CD4-positive, alpha-beta T cell (primary cell): ENCODE data around the gene RIOK2. TPM values are rescaled to one million over a fixed set of nuclear protein-coding genes. Genes with fewer than 3 reads are reported as not detected.

Experiments used
- ATAC-seq: fragments of 200-7000 bp; cut with Tn5 transposase; one replicate; pipeline ENCODE4 v1.10.0; 2022; ENCODE audit warnings: mild to moderate bottlenecking; ENCODE audit not compliant: poor library complexity
- CTCF ChIA-PET: fragments of 350-600 bp; sonication (Branson Sonifier 250); formaldehyde crosslinking; loops from one replicate; lab custom pipeline; 2021; ENCODE audit warnings: antibody characterized with exemption, inconsistent platforms; lab: Charles Lee
- POLR2A ChIA-PET: fragments of 350-600 bp; sonication (Branson Sonifier 250); formaldehyde crosslinking; loops from one replicate; lab custom pipeline; 2021; ENCODE audit warnings: antibody characterized with exemption, inconsistent platforms; lab: Charles Lee
- DNase-seq, 14 experiments: peaks; one replicate each; pipeline ENCODE4 v3.0.0-alpha.2; 2013 to 2020; ENCODE audit warnings: mixed read lengths in 2 of 14
- H3K27ac ChIP-seq, 2 donors: one replicate each; pipeline versions ENCODE4 v1.5.1 to v1.7.0; 2013; ENCODE audit warnings: low read length in 2 of 2, low read depth in 1 of 2, mild to moderate bottlenecking in 1 of 2
- H3K27me3 ChIP-seq, 2 experiments: 1 replicate in 1 of 2; 2 replicates in 1 of 2; pipeline versions ENCODE4 v1.6.1 to v1.7.0; 2013; ENCODE audit warnings: low read length in 2 of 2, control low read depth in 1 of 2, mild to moderate bottlenecking in 1 of 2, moderate library complexity in 1 of 2; ENCODE audit not compliant: insufficient read depth in 2 of 2, control insufficient read depth in 1 of 2
- H3K36me3 ChIP-seq: one replicate; pipeline ENCODE4 v1.6.1; 2013; ENCODE audit warnings: low read length, control low read depth; ENCODE audit not compliant: insufficient read depth
- H3K4me1 ChIP-seq: one replicate; pipeline ENCODE4 v1.6.1; 2013; ENCODE audit warnings: low read length, control low read depth; ENCODE audit not compliant: insufficient read depth
- H3K4me3 ChIP-seq: one replicate; pipeline ENCODE4 v1.5.1; 2013; ENCODE audit warnings: mild to moderate bottlenecking, low read length, moderate library complexity
- H3K9me3 ChIP-seq, 2 experiments: 1 replicate in 1 of 2; 2 replicates in 1 of 2; pipeline versions ENCODE4 v1.6.1 to v1.7.0; 2013; ENCODE audit warnings: low read length in 2 of 2, mild to moderate bottlenecking in 2 of 2, control low read depth in 1 of 2, moderate library complexity in 1 of 2; ENCODE audit not compliant: control insufficient read depth in 1 of 2, insufficient read depth in 1 of 2
- H3K27ac Mint-ChIP-seq: one replicate; pipeline ENCODE4 v1.8.0; 2020; ENCODE audit warnings: mixed read lengths
- H3K27me3 Mint-ChIP-seq: one replicate; pipeline ENCODE4 v1.8.0; 2021; ENCODE audit warnings: mixed read lengths
- H3K36me3 Mint-ChIP-seq: one replicate; pipeline ENCODE4 v1.8.0; 2021; ENCODE audit warnings: low read depth, mixed read lengths
- H3K4me1 Mint-ChIP-seq: one replicate; pipeline ENCODE4 v1.8.0; 2021; ENCODE audit warnings: low read depth, mixed read lengths
- H3K4me3 Mint-ChIP-seq: one replicate; pipeline ENCODE4 v1.8.0; 2020; ENCODE audit warnings: mild to moderate bottlenecking, mixed read lengths
- H3K9me3 Mint-ChIP-seq: one replicate; pipeline ENCODE4 v1.8.0; 2020; ENCODE audit warnings: mixed read lengths
- CTCF ChIP-seq: fragments of 200-600 bp; IDR thresholded peaks from one replicate; pipeline ENCODE4 v1.8.0; 2022; ENCODE audit warnings: antibody characterized with exemption, mild to moderate bottlenecking
- intact Hi-C, 2 experiments: fragments of 100-400 bp; cut with DNase I in 1 of 2; cut with micrococcal nuclease in 1 of 2; formaldehyde crosslinking; loops; one replicate each; pipeline versions ENCODE4 v1.15.1 to v1.9.0; 2023 to 2025; cut with DNase I, micrococcal nuclease
- total RNA-seq, 174 experiments: library from RNA in 2 of 174; stranded (reverse) in 2 of 174; gene quantifications; one replicate each; pipeline ENCODE4 v1.2.3 and lab custom pipeline; 2021 to 2026

RIOK2 gene
- total RNA-seq, 2 experiments from 2014 or later = 25.1 to 26.0 TPM

GRCh38 chr5:97165726-97166125, 17.3 kb downstream of the RIOK2 start:
- H3K27me3 Mint-ChIP-seq = no peaks in the 10 kb centered on the region
- peak overlapping the region; percentile 64 for H3K27ac Mint-ChIP-seq
- peaks cover 29% of the 10 kb centered on the region for H3K4me1 Mint-ChIP-seq
- DNase-seq (no peak), ATAC-seq (no peak)
- H3K9me3 Mint-ChIP-seq = no peaks in the 10 kb centered on the region
- intact Hi-C loops = loop anchor here in 1 of 2 experiments (10.0 kb wide), 1 partner anchor 821 kb away; no protein-coding TSS in a partner anchor
- H3K36me3 Mint-ChIP-seq = peaks cover 84% of the 10 kb centered on the region
- no peak for TF ChIP-seq CTCF
- no peak overlapping the region for H3K4me3 ChIP-seq
- H3K36me3 ChIP-seq = peaks cover 77% of the 10 kb centered on the region
- H3K4me1 ChIP-seq = no peaks in the 10 kb centered on the region
- no peak overlapping the region for H3K27ac ChIP-seq
- H3K27me3 ChIP-seq = no peaks in the 10 kb centered on the region
- H3K4me3 Mint-ChIP-seq = no peak overlapping the region
- ChIA-PET CTCF (no interaction called here), POLR2A (no interaction called here)
- no peaks in the 10 kb centered on the region for H3K9me3 ChIP-seq

GRCh38 chr5:97164846-97165245, 18.2 kb downstream of the RIOK2 start:
- ATAC-seq (no peak), DNase-seq (no peak)
- peaks cover 29% of the 10 kb centered on the region for H3K4me1 Mint-ChIP-seq
- POLR2A ChIA-PET = interaction anchor here (1.0 to 1.7 kb wide), 2 partner anchors 229 to 296 kb away, joined by 3 to 7 read pairs; partner anchors contain the start of gene LNPEP
- no peaks in the 10 kb centered on the region for H3K27me3 Mint-ChIP-seq
- H3K36me3 Mint-ChIP-seq = peaks cover 86% of the 10 kb centered on the region
- H3K9me3 Mint-ChIP-seq = no peaks in the 10 kb centered on the region
- H3K4me1 ChIP-seq = no peaks in the 10 kb centered on the region
- CTCF ChIA-PET = interaction anchor here (2.1 kb wide), 1 partner anchor 296 kb away, joined by 11 read pairs; no protein-coding TSS in a partner anchor
- peak overlapping the region; percentile 0 for H3K27ac Mint-ChIP-seq
- TF ChIP-seq CTCF = no peak
- intact Hi-C loops = loop anchor here (5.0 to 10.0 kb wide), 5 partner anchors 163 to 820 kb away; partner anchors contain the start of gene ERAP1 (in 1 of the 2)
- H3K4me3 Mint-ChIP-seq = no peak overlapping the region
- H3K27me3 ChIP-seq = no peaks in the 10 kb centered on the region
- peaks cover 77% of the 10 kb centered on the region for H3K36me3 ChIP-seq
- H3K27ac ChIP-seq = no peak overlapping the region
- no peaks in the 10 kb centered on the region for H3K9me3 ChIP-seq
- no peak overlapping the region for H3K4me3 ChIP-seq

- DNase-seq (no peak), ATAC-seq (no peak)
- Histone ChIP-seq H3K27ac (no peak overlapping the region), H3K27me3 (no peaks in the 10 kb centered on the region), H3K4me1 (no peaks in the 10 kb centered on the region), H3K36me3 (peaks cover 70% of the 10 kb centered on the region), H3K4me3 (no peak overlapping the region), H3K9me3 (no peaks in the 10 kb centered on the region)
- H3K9me3 Mint-ChIP-seq = no peaks in the 10 kb centered on the region
- peaks cover 86% of the 10 kb centered on the region for H3K36me3 Mint-ChIP-seq
- ChIA-PET POLR2A (interaction anchor here (0.5 to 1.7 kb wide), 7 partner anchors 228 to 411 kb away, joined by 3 to 7 read pairs (median 3); partner anchors contain the start of genes ERAP1, ERAP2 and LNPEP), CTCF (interaction anchor here (1.2 to 2.1 kb wide), 3 partner anchors 19 to 411 kb away, joined by 6 to 11 read pairs (median 6); partner anchors contain the start of gene RIOK2)
- no peak overlapping the region for H3K4me3 Mint-ChIP-seq
- H3K27ac Mint-ChIP-seq = no peak overlapping the region
- no peaks in the 10 kb centered on the region for H3K27me3 Mint-ChIP-seq
- intact Hi-C loops = loop anchor here (1.0 to 10.0 kb wide), 8 partner anchors 162 to 819 kb away; partner anchors contain the start of gene ERAP1 (in 1 of the 2)
- TF ChIP-seq CTCF = no peak
- peaks cover 28% of the 10 kb centered on the region for H3K4me1 Mint-ChIP-seq
Measured at GRCh38 chr5:97163790-97164285, 19.2 kb downstream of the RIOK2 start.
